Cortex of kidney (tissue), 1 donor: ENCODE data around the gene FXYD3.
"Not testable (repeated sequence)": the region's sequence is repeated elsewhere in the genome, so short reads cannot be mapped to it uniquely, and the experiment has no call there.

Source experiments
- DNase-seq: peaks from one replicate; lab custom pipeline; 2025; lab: John Stamatoyannopoulos, UW

FXYD3 gene

DNA sequence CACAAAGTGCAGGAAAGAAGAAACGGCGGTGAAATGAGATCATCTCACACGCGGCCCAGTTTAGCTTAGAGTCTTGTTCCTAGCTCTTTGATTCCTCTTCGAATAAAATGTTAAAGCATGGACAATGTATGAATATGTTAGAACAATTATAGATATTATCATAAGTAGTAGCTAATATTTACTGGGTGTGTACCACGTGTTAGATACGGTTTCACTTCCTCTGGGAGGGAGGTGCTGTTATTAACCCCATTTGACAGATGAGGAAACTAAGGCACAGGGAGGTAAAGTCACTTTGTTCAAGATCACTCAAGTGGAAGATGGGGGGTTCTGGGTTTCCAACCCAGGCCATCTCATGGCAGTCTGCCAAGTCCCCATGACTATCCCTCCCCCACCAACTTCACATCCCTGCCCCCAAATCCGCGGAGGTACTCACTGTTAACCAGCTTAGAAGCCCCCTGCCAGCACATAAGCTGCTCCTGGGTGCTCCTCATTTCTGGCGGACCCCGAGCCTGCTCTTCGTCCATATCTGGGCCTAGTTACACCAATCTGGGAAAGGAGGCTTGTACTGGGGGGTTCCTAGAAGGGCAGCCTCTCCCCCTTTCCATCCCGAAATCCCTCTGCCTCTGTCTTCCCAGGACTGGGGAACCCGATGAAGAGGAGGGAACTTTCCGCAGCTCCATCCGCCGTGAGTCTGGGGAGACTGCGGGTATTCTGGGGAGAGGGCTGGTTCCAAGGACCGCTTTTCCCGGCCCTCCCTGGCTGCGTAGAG, 26.4 kb downstream of the FXYD3 start:
- no peak for DNase-seq

- DNase-seq: no peak
Measured at GRCh38 chr19:35142606-35143230, 27.1 kb downstream of the FXYD3 start.

DNA sequence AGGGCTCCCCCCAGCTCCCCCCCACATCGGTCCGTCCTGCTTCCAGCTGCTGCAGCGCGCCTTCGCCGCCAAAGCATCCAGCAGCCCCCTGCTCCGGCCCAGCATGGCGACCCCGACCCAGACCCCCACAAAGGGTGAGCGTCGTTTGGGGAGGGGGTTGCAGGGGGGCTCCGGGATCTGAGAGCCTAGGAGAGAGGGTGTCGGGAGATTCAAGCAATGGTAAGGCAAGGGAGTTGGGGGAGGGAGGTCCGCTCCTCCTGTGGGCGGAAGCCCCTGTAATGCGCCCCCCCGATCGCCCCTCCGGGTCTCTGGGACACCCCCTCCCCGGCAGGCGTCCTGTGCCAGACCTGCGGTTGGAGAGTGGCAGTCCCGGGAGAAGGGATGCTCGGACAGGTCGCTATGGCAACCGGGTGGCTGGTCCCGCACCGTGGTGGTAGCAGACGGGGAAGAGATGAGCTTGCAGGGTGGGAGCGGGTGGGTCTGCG, 27.6 kb downstream of the FXYD3 start, which contains the start of gene FXYD7:
Gene FXYD7 (plus strand): TSS at position 25 of the 485 bp plus-strand sequence. CDS start 79 bp downstream, at position 104.
- DNase-seq: no peak

DNA sequence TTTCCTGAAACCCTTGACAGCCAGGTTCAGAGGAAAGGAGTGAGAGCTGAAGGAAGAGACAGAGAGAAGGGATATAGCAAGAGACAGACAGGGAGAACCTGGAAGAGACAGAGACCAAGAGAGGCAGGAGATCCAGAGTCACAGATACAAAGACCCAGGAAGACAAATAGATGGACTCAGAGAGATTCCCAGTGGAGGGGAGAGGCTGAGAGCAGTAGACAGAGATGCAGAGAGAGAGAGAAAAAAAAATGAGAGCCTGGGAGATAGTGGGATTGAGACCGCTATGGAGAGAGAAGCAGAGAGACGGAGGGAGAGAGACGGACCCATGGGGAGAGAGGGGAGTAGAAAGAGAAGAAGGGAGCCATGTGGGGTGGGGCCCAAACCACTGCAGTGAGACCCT, 28.2 kb downstream of the FXYD3 start:
- DNase-seq: no peak

- no peak for DNase-seq
Measured at GRCh38 chr19:35144259-35144599, 28.6 kb downstream of the FXYD3 start.

- no peak for DNase-seq
Measured at GRCh38 chr19:35144600-35145436, 29.2 kb downstream of the FXYD3 start.

DNA sequence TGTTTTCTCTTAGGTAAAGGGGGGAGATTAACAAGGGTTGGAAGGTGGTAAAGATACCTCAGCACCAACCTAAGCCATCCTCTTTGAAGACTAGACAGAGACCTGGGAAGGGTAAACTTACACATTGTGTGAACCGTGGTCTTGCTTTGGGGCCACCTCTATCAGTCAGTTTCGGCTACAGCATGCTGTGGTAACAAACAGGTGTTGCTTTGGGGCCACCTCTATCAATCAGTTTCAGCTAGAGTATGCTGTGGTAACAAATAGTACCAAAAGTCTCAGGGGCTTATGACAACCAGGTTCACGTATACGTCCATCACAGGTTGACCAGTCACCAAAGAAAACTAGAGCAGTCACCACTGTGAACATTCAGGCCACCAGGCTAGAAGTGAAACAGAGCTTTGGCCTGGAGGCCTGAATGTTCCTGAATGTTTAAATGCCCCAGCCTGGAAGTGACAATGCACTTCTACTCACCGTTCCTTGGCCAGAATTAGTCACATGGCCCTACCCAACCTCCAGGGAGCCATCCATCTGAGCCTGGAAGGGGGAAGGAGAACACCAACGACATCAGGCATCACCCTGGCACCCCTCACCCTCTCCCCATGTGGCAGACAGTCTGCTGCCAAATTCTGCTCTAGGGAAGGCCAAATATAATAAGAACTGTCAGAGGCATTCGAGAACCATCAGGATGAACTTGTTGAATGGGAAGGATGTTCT, 31.3 kb downstream of the FXYD3 start:
- no peak for DNase-seq

DNA sequence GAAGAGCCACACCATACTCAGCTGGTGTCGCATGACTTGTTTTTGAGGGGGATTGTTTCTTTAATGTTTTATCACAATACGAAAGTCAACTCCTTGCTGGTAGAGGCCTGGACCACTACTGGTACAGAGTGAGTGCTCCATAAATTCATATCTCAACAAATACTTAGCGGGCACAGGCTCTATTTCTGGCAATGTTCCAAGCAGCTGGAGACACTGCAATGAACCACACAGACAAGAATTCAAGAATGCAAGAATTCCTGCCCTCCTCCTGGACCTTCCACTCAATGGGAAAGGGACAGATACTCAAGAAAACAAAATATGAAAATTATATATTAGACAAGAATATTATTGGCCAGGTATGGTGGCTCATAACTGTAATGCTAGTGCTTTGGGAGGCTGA, 33.8 kb downstream of the FXYD3 start:
- DNase-seq: no peak

DNA sequence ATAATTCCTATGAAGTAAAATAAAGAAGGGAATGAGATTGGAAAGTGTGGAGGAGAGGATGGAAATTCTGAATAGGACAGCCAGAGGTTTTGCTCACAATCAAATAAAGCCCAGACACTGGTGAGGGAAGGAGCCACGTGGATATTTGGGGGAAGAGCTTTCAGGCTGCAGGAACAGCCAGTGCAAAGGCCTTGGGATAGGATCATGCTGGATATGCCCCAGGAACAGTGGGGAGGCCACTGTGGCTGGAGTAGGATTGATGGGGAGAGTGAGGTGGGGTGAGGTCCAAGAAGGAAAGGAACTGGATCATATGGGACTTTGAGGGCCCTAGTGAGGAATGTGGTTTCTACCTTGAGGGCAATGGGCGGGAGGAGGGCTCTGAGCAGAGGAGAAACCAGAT, 34.8 kb downstream of the FXYD3 start:
- DNase-seq: no peak

GRCh38 chr19:35151273-35152065, 35.8 kb downstream of the FXYD3 start:
- DNase-seq: no peak

DNA sequence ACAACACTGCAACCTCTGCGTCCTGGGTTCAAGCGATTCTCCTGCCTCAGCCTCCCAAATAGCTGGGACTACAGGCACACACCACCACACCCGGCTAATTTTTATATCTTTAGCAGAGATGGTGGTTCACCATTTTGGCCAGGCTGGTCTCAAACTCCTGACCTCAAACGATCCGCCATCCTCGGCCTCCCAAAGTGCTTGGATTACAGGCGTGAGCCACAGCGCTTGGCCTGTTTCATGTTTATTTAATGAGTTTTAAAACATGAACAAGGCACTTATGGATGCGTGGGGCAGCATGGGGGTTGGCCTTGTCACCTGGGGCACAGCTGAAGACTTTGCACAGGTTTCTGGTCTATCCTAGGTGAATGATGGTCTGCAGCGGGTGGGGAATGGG, 37.5 kb downstream of the FXYD3 start:
- DNase-seq: not testable (repeated sequence)

GRCh38 chr19:35153701-35154524, 38.3 kb downstream of the FXYD3 start:
- DNase-seq: no peak

GRCh38 chr19:35154525-35155406, 39.1 kb downstream of the FXYD3 start, which contains the start of gene FXYD5:
TSS of gene FXYD5 (plus strand) at chr19:35154735. CDS start at chr19:35155551, 816 bp downstream.
- no peak for DNase-seq

- DNase-seq: no peak
Measured at GRCh38 chr19:35155441-35155840, 39.8 kb downstream of the FXYD3 start.

GRCh38 chr19:35155981-35156672, 40.5 kb downstream of the FXYD3 start:
- DNase-seq: no peak

DNA sequence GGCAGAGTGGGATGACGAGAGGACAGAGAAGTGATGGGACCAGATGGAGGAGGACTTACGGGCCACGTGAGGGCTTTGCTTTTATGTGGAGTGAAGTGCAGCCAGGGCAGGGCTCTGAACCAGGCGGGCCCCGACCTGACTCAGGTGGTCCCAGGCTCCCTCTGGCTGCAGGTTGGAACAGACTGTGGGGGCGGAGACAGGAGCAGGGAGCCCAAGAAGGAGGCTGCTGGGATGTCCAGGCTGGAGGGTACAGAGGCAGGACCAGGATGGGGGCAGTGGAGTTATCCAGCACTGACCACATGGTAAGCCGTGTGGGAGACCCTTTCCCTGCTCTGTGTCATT, 41.0 kb downstream of the FXYD3 start:
- DNase-seq: no peak

GRCh38 chr19:35157431-35157830, 41.8 kb downstream of the FXYD3 start:
- no peak for DNase-seq

- no peak for DNase-seq
Measured at GRCh38 chr19:35159606-35160005, 44.0 kb downstream of the FXYD3 start.
